Liver (tissue), 3 donors: ENCODE results near the gene CLDN5.

Source experiments
- EGR1 ChIP-seq, 2 donors: IDR thresholded peaks; 2 replicates each; pipeline ENCODE4 v1.6.1; 2016 to 2018; ENCODE audit warnings: antibody characterized with exemption in 2 of 2, low read depth in 2 of 2
- HNF4A ChIP-seq, 2 donors: conservative IDR thresholded peaks; 2 replicates each; pipeline ENCODE4 v1.6.1; 2016; ENCODE audit warnings: antibody characterized with exemption in 2 of 2, mild to moderate bottlenecking in 2 of 2
- RAD21 ChIP-seq, 2 donors: IDR thresholded peaks; 2 replicates each; pipeline ENCODE4 v1.6.1; 2016; ENCODE audit warnings: antibody characterized with exemption in 2 of 2, mild to moderate bottlenecking in 2 of 2
- TAF1 ChIP-seq: conservative IDR thresholded peaks from 2 replicates; pipeline ENCODE4 v1.6.1; 2016; ENCODE audit warnings: antibody characterized with exemption, mild to moderate bottlenecking
- TF ChIP-seq, protein P1 (sequence below): fragments of 150-350 bp; IDR thresholded peaks from 2 replicates; pipeline ENCODE4 v1.5.1; 2017; ENCODE audit warnings: improper control_type of control experiment, low read depth, low read length; ENCODE audit not compliant: missing input control
- TF ChIP-seq, protein P2 (sequence below): IDR thresholded peaks from 2 replicates; pipeline ENCODE4 v1.6.1; 2016; ENCODE audit warnings: antibody characterized with exemption, mild to moderate bottlenecking
- donor health status: healthy.
- donor health status: healthy.

DNA sequence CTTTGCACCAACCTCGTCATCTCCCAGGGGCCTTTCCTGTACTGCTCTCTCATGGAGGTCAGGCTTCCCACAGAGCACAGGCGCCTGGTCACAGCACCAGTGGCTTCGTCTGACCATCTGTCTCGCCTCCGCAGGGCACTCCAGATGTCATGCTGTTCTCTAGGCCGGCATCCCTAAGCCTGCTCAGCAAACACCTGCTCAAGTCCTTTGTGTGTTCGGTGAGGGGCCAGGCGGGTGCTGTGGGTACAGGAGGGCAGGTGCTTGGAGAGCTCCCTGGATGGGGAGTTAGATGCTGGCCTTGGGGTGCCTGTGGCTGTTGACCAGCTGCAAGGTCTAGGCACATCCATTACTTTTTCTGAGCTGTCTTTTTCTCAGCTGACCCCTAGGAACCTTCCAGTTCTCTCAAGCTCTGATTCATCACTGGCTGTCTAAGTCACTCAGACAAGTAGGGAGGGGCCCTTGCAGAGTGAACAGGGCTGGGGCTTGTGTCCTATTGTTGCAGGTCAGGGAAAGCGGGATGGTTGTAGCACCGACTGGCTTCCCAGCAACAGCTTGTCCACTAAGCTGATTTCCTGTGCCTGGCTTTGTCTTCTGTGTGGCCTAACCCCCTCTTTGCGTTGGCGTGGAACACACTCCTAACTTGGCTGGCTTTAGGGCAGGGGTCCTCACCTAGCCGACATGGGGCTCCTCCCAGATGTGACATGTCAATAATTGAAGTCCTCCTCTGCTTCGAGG, 9.2 kb downstream of the CLDN5 start:
- TF ChIP-seq, protein P1, sequence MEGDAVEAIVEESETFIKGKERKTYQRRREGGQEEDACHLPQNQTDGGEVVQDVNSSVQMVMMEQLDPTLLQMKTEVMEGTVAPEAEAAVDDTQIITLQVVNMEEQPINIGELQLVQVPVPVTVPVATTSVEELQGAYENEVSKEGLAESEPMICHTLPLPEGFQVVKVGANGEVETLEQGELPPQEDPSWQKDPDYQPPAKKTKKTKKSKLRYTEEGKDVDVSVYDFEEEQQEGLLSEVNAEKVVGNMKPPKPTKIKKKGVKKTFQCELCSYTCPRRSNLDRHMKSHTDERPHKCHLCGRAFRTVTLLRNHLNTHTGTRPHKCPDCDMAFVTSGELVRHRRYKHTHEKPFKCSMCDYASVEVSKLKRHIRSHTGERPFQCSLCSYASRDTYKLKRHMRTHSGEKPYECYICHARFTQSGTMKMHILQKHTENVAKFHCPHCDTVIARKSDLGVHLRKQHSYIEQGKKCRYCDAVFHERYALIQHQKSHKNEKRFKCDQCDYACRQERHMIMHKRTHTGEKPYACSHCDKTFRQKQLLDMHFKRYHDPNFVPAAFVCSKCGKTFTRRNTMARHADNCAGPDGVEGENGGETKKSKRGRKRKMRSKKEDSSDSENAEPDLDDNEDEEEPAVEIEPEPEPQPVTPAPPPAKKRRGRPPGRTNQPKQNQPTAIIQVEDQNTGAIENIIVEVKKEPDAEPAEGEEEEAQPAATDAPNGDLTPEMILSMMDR: no peak
- TF ChIP-seq HNF4A (conservative IDR thresholded peaks at IDR 0.05) (no peak), RAD21 (IDR thresholded peaks at IDR 0.05) (no peak), EGR1 (IDR thresholded peaks at IDR 0.05; ENCODE audit: low read depth in 2 of 2) (no peak), TAF1 (no peak)
- TF ChIP-seq, protein P2, sequence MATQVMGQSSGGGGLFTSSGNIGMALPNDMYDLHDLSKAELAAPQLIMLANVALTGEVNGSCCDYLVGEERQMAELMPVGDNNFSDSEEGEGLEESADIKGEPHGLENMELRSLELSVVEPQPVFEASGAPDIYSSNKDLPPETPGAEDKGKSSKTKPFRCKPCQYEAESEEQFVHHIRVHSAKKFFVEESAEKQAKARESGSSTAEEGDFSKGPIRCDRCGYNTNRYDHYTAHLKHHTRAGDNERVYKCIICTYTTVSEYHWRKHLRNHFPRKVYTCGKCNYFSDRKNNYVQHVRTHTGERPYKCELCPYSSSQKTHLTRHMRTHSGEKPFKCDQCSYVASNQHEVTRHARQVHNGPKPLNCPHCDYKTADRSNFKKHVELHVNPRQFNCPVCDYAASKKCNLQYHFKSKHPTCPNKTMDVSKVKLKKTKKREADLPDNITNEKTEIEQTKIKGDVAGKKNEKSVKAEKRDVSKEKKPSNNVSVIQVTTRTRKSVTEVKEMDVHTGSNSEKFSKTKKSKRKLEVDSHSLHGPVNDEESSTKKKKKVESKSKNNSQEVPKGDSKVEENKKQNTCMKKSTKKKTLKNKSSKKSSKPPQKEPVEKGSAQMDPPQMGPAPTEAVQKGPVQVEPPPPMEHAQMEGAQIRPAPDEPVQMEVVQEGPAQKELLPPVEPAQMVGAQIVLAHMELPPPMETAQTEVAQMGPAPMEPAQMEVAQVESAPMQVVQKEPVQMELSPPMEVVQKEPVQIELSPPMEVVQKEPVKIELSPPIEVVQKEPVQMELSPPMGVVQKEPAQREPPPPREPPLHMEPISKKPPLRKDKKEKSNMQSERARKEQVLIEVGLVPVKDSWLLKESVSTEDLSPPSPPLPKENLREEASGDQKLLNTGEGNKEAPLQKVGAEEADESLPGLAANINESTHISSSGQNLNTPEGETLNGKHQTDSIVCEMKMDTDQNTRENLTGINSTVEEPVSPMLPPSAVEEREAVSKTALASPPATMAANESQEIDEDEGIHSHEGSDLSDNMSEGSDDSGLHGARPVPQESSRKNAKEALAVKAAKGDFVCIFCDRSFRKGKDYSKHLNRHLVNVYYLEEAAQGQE: no peak
